Stimulated activated CD8-positive, alpha-beta memory T cell treated with anti-CD3 and anti-CD28 coated beads, Interleukin-15, amount 100 ng/mL, for 1 hour (primary cell): ENCODE data around the gene CKAP2L.
"Not testable (repeated sequence)": the region's sequence is repeated elsewhere in the genome, so short reads cannot be mapped to it uniquely, and the experiment has no call there.

Experiments used
- DNase-seq: peaks from one replicate; pipeline ENCODE4 v3.0.0-alpha.2; 2020; ENCODE audit warnings: low read depth

Gene CKAP2L

DNA sequence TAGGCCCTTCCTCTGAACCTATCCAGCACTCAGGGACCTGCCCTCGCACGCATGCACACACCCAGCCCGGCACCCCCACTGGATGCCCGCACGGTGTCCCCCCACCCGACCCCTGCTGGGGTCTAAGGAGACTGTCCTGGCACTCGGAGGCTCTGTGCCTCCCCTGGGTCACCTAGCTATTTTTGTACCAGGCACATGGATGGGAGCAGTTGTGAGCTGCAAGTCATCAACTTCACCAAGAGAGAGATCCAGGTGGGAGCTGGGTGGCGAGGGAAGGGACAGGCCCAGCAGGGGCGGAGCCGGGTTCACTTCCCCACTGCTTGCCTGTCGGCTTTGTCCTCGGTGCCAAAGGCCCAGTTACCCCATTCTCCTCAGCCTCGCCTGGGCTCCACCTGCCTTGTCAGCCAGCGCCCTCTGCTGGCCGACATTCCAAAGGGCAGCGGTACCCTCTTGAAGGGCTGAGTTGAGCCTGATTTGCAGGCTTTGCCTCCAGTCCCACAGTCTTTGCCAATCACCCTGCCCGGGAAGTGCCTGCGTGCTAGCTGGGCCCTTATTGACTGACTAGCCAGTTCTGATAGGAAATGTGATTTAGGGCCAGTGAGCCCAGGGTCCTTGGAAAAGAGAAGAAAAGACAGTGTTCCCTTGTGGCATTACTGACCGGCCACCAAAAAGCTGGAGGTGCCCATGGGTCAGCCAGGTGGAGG, 37.8 kb downstream of the CKAP2L start:
- DNase-seq, result peak; percentile 71

GRCh38 chr2:112725545-112726457, 38.6 kb downstream of the CKAP2L start:
- DNase-seq, result no peak

GRCh38 chr2:112724591-112725525, 39.6 kb downstream of the CKAP2L start:
- no peak for DNase-seq

GRCh38 chr2:112723995-112724394, 40.4 kb downstream of the CKAP2L start:
- DNase-seq, result no peak

DNA sequence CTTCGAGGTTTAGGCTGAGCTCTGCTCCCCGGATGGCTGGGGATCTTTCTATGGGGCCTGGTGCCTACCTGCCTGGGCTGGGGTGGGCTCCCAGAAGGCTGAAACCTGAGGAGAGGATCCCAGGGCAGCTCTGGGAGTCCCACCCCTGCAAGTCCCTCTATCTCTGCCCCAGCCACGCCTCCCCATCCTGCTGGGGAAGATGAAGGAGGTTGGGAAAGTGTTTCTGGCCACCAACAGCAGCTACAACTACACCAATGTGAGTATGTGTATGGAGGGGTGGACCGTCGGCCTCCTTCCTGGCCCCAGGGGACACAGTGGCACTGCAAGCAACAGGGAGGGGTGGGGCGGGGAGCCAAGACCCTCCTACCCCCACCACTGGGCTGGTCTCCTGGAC, 40.9 kb downstream of the CKAP2L start:
- no peak for DNase-seq

- DNase-seq, result no peak
These were observed 41.4 kb downstream of the CKAP2L start for GRCh38 chr2:112722816-112723546.

DNA sequence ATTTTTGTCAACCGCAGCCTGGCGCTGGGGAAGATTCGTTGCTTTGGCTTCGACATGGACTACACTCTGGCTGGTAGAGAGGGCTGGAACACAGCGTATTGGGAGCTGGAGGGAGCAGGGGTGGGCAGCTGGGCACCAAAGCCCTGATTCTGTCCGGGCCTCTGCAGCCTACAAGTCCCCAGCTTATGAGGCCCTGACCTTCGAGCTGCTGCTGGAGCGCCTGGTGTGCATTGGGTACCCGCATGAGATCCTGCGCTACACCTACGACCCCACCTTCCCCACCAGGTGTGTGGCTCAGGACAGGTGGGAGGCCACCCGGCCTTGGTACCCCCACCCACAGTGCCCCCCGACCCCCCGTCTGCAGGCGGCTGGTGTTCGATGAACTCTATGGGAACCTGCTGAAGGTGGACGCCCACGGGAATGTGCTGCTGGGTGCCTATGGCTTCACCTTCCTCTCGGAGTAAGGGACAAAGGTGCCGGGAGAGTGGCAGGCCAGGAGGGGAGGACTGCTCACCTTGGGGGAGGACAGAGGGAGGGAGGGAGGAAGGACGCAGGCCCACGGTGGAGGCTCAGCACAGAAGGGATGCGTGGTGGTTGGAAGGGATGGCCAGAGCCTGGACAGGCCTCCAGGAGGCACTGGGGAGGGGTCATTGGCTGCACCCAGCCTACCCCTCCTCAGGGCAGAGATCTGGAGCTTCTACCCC, 42.4 kb downstream of the CKAP2L start:
- no peak for DNase-seq

- DNase-seq, result no peak
These were observed 43.6 kb downstream of the CKAP2L start, which contains the start of gene NT5DC4 for GRCh38 chr2:112720785-112721184. Gene NT5DC4 (plus strand): TSS chr2:112721020. CDS start chr2:112721080, 60 bp downstream.

DNA sequence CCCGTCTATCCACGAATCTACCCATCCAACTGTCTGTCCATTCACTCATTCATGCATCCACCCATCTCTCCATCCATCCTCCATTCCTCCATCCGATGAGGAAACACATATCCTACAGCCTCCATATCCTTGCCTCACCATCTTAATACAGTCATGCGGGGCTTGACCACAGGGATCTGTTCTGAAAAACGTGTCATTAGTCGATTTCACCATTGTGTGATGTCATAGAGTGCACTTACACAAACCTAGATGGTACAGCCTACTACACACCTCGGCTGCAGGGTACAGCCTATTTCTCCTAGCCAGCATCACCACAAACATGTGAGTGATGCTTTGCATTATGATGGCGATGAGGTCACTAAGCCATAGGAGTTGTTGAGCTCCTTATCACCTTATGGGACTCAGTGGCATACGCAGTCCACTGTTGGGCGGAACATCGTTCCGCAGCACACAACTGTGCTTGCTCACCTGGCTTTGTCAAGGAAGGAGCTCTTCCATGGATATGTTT, 45.5 kb downstream of the CKAP2L start:
- DNase-seq, result no peak

- DNase-seq, result not testable (repeated sequence)
These were observed 47.5 kb downstream of the CKAP2L start for GRCh38 chr2:112716826-112717352.

GRCh38 chr2:112716094-112716493, 48.3 kb downstream of the CKAP2L start:
- DNase-seq, result not testable (repeated sequence)

DNA sequence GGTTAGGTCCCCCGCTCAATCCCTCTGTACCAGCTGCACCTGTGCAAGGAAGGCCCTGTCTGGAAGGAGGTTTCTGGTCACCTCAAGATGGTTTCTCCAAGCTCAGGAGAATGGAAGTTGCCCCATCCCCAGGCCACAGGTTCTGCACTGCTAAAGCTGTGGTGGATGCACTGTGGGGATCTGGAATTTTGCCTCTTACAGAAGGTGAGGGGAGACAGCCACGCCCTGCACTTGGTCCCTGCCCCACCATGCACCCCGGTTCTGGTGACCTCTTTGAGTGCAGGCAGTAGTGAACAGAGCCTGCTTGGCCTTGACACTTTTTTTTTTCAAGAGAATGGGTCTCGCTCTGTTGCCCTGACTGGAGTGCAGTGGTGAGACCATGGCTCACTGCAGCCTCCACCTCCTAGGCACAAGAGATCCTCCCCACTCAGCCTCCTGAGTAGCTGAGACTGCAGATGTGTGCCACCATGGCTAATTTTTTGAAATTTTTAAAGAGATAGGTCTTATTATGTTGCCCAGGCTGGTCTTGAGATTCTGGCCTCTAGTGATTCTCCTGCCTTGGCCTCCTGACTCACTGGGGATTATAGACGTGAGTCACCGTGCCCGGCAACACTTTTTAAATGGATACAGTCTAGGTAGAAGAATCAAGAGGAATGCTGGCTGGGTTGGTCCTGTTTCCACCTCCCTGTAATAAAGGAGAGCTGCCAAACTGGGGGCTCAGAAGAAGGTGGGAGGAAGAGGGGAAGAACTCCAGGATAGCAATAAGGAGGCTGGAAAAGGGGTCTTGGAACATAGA, 49.4 kb downstream of the CKAP2L start:
- no peak for DNase-seq

DNA sequence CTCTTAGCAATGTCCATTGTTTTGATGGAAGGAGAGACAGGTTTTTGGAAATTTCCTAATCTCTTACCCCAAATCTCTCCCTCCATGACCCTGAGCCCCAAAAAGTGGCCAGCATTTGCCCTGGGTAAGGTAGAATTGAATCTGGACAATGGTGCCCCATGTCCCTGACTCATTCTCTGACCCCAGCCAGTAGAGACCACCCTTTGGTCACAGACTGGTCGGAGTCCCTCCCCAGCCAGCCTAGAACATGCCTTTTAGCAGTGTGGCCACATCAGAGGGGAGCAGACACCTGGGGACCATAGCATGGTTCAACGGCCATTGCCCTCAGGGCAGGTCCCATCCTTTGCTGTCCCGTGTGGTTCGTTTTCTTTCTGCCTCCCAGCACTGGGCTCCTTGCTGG, 50.1 kb downstream of the CKAP2L start:
- no peak for DNase-seq

DNA sequence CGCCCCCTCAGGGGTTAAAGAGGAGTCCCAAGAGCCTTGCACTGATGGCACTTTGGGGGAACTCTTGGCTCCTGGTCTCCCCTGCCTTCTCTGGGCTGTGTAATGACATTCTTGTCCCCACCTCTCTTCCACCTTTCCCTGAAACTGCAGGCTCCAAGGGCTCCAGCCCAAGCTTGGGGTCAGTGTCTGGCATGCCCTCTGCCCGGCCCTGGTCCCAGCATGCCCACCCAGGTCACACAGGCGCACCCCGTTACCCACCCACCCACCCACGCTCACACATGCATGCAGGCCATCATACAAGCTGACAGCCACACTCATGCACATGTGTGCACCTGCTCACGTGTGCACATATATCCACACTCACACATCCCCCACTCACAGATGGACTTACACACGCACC, 50.5 kb downstream of the CKAP2L start:
- no peak for DNase-seq

DNA sequence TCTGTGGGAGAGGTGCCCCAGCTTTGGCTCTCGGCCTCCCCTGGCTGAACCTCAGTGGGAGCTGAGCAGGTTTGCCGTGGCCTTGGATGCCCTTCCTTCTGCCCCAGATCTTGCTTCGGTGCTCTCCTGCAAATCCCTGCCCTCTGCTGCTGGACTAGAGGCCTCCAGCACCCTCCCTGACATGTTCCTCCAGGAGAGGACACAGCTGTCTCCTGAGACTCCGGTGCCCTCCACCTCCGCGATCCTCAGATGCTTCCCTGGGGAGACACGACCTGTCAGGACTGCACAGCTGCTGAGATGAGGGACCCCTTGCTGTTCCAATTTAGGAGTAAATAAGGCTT, 50.9 kb downstream of the CKAP2L start:
- DNase-seq, result no peak

GRCh38 chr2:112712903-112713584, 51.4 kb downstream of the CKAP2L start:
- DNase-seq, result no peak

DNA sequence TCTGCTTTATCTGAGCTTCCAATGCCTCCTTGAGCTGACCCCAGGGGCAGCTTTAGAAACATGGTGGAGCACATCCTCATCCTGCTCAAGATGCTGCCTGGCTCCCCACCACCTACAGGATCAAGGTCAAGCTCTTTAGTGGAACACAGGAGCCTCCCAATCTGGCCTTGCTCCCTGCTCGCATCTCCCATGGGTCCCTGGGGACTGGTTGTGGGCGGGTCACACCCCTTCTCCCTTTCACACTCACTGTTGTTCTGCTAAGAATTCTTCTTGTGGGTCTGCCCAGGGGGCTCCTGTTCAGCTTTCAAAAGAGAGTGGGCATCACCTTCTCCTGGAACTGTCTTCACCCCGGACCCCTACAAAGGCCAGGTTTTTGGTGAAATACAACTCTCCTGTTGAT, 51.9 kb downstream of the CKAP2L start:
- DNase-seq, result no peak

GRCh38 chr2:112710956-112711750, 53.3 kb downstream of the CKAP2L start:
- DNase-seq, result no peak
